Subcutaneous adipose tissue (tissue), 4 donors: ENCODE data around the gene TTC31. TPM values are rescaled to one million over a fixed set of nuclear protein-coding genes. Genes with fewer than 3 reads are reported as not detected.

ENCODE experiments used
- CTCF ChIP-seq: fragments of 450-650 bp; IDR thresholded peaks from one replicate; pipeline ENCODE4 v1.5.1; 2016; ENCODE audit warnings: low read depth, mild to moderate bottlenecking, control low read depth, antibody characterized with exemption, moderate library complexity
- total RNA-seq, 4 donors: library from RNA; depleted of rRNA; stranded (reverse); fragments of >200 nt; gene quantifications; one replicate each; pipeline ENCODE4 v1.1.0, GENCODE V29; 2016

The TTC31 gene
- total RNA-seq, 4 donors from 2014 or later: 13.0 to 34.9 (median 25.5) TPM

GRCh38 chr2:74540291-74540690 lies 57.4 kb downstream of the TTC31 start:
- no peak for TF ChIP-seq CTCF

- no peak for TF ChIP-seq CTCF
Measured at GRCh38 chr2:74542978-74543377, 60.1 kb downstream of the TTC31 start.

Other genes starting within 250 kb of the TTC31 start
- gene SLC4A5, start 139.7 kb upstream of the TTC31 start, total RNA-seq: 1 to 10 TPM; 2.2 to 8.7 (median 5.1) TPM
- gene DCTN1, start 102.8 kb upstream of the TTC31 start, total RNA-seq: 100 to 1,000 TPM in 2 of 4 donors, 10 to 100 TPM in 2; 78.7 to 131 (median 100) TPM
- 1 to 10 TPM in 1 of 4 donors, under 1 TPM in 1, not detected in 2; 0.88 to 1.4 TPM for gene C2orf81, start 61.5 kb upstream of the TTC31 start, total RNA-seq
- 1 to 10 TPM; 2.1 to 8.1 (median 5.8) TPM for gene WDR54, start 61.4 kb upstream of the TTC31 start, total RNA-seq
- 10 to 100 TPM in 1 of 4 donors, 1 to 10 TPM in 3; 1.8 to 11.2 (median 8.2) TPM for gene RTKN, start 41.1 kb upstream of the TTC31 start, total RNA-seq
- 10 to 100 TPM in 2 of 4 donors, 1 to 10 TPM in 1, under 1 TPM in 1; 0.65 to 29.4 (median 12.4) TPM for gene INO80B, start 28.0 kb upstream of the TTC31 start, total RNA-seq
- 10 to 100 TPM; 18.9 to 55.3 (median 47.8) TPM for gene WBP1, start 24.6 kb upstream of the TTC31 start, total RNA-seq
- 10 to 100 TPM; 16.5 to 41.3 (median 29.0) TPM for gene MOGS, start 17.7 kb upstream of the TTC31 start, total RNA-seq
- 10 to 100 TPM; 31.3 to 41.8 (median 33.5) TPM for gene MRPL53, start 10.4 kb upstream of the TTC31 start, total RNA-seq
- gene CCDC142, start 83 bp upstream of the TTC31 start, total RNA-seq: 10 to 100 TPM; 10.4 to 30.0 (median 16.8) TPM
- gene LBX2, start 16.5 kb downstream of the TTC31 start, total RNA-seq: 1 to 10 TPM in 3 of 4 donors, not detected in 1; 2.9 to 4.4 (median 4.1) TPM
- gene PCGF1, start 24.6 kb downstream of the TTC31 start, total RNA-seq: 10 to 100 TPM in 2 of 4 donors, 1 to 10 TPM in 2; 6.4 to 17.8 (median 10.8) TPM
- gene TLX2, start 31.4 kb downstream of the TTC31 start, total RNA-seq: not detected
- not detected for gene DQX1, start 43.1 kb downstream of the TTC31 start, total RNA-seq
- gene AUP1, start 46.6 kb downstream of the TTC31 start, total RNA-seq: 100 to 1,000 TPM in 3 of 4 donors, 10 to 100 TPM in 1; 96.9 to 109 (median 102) TPM
- 10 to 100 TPM; 15.2 to 43.8 (median 42.9) TPM for gene HTRA2, start 46.9 kb downstream of the TTC31 start, total RNA-seq
- 10 to 100 TPM in 2 of 4 donors, 1 to 10 TPM in 2; 5.2 to 22.4 (median 9.2) TPM for gene LOXL3, start 70.9 kb downstream of the TTC31 start, total RNA-seq
- gene DOK1, start 71.6 kb downstream of the TTC31 start, total RNA-seq: 10 to 100 TPM; 11.1 to 50.2 (median 42.7) TPM
- 1 to 10 TPM in 3 of 4 donors, under 1 TPM in 1; 0.33 to 3.9 (median 2.0) TPM for gene M1AP, start 165.2 kb downstream of the TTC31 start, total RNA-seq
- 1 to 10 TPM; 3.4 to 8.5 (median 3.6) TPM for gene SEMA4F, start 171.2 kb downstream of the TTC31 start, total RNA-seq